Activated T-cell treated with anti-CD3 and anti-CD28 coated beads, Interleukin-2, amount 50 U/mL, for 48 hours (primary cell): Measurements from ENCODE around the gene ARPC2.
A peak's percentile ranks its signal among the peaks of the same experiment; 100 is the strongest.
"Not testable (repeated sequence)": the region's sequence is repeated elsewhere in the genome, so short reads cannot be mapped to it uniquely, and the experiment has no call there.

Source experiments
- DNase-seq, 2 experiments: peaks; one replicate each; pipeline ENCODE4 v3.0.0-alpha.2; 2020

Gene ARPC2

GRCh38 chr2:218271865-218272530 lies 55.0 kb downstream of the ARPC2 start:
- DNase-seq, result no peak

- DNase-seq, result peak; percentile 84 to 86
Observed at GRCh38 chr2:218272531-218273212, 55.7 kb downstream of the ARPC2 start.

DNA sequence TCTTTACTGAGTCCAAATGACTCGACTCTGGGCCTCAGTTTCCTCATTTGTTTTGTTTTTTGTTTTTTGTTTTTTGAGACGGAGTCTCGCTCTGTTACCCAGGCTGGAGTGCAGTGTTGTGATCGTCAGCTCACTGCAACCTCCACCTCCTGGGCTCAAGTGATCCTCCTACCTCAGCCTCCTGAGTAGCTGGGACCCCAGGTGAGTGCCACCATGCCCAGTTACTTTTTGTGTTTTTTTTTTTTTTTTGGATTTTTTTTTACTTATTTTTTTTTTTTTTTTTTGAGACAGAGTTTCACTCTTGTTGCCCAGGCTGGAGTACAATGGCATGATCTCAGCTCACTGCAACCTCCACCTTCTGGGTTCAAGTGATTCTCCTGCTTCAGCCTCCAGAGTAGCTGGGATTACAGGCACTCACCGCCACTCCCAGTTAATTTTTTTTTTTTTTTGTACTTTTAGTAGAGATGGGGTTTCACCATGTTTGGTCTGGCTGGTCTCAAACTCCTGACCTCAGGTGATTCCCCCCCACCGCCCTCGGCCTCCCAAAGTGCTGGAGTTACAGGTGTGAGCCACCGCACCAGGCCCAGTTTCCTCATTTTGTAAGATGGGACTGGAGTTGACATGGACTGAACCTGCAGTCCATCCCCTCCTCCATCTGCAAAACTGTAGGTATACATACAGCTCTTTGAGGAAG lies 56.4 kb downstream of the ARPC2 start:
- not testable (repeated sequence) for DNase-seq

GRCh38 chr2:218273908-218274249 lies 56.9 kb downstream of the ARPC2 start:
- no peak for DNase-seq

GRCh38 chr2:218274586-218274985 lies 57.6 kb downstream of the ARPC2 start:
- DNase-seq, result no peak

- DNase-seq, result no peak
Observed at GRCh38 chr2:218275371-218276072, 58.5 kb downstream of the ARPC2 start.

DNA sequence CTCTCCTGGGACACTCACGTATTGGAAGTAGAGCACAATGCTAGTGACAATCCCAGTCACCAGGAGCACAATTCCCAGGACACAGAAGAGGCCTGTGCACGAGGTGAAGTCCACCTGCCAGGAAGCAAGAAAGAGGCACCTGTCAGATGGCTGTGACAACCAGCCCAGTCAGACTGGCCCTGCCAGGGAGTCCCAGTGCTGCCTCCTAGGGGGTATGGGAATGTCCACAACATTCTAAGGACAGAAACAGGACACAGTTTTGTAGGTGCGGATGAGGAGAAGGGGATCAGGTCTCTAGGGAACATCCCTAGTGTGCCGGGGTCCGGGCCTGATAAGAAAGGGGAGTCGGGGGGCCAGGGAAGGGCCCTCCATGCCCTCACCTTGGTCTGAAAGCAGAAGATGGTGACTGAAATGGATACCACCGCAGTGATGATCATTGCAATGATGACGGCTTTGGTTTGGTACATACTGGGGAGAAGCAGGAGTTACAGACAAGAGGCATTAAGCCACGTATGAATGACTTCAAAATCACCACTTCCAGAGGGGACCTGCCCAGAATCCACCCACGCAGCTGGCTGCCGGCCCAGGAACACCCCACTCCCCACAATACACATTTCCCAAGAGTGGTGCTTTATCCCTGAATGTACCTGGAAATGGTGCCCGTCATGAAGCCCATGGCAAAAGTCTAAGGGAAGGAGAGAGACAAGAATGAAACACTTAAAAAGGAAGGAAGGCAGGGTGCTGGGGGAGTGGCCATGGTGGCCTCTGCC lies 60.2 kb downstream of the ARPC2 start:
- DNase-seq, result no peak

DNA sequence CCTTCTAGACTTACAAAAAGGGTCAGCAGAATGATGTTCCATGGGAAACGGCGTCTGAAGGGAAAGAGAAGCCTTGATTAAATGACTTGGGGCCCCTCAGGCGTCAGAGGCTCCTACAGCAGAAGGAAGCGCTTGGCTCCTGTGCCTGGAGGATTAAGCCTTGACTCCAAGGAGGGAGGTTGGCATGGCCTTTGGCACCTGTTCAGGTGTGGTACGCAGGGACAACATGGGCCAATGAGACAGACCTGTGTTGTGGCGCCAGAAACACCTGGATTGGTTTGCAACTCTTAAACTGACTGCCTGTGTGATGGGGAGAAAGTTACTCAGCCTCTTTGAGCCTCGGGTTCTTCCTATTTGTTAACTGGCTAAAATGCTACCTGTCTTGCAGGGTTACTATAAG lies 60.9 kb downstream of the ARPC2 start:
- no peak for DNase-seq

GRCh38 chr2:218278531-218279360 lies 61.8 kb downstream of the ARPC2 start:
- no peak for DNase-seq

- DNase-seq, result no peak
Observed at GRCh38 chr2:218280260-218280870, 63.4 kb downstream of the ARPC2 start.

GRCh38 chr2:218281449-218281848 lies 64.5 kb downstream of the ARPC2 start:
- no peak for DNase-seq

DNA sequence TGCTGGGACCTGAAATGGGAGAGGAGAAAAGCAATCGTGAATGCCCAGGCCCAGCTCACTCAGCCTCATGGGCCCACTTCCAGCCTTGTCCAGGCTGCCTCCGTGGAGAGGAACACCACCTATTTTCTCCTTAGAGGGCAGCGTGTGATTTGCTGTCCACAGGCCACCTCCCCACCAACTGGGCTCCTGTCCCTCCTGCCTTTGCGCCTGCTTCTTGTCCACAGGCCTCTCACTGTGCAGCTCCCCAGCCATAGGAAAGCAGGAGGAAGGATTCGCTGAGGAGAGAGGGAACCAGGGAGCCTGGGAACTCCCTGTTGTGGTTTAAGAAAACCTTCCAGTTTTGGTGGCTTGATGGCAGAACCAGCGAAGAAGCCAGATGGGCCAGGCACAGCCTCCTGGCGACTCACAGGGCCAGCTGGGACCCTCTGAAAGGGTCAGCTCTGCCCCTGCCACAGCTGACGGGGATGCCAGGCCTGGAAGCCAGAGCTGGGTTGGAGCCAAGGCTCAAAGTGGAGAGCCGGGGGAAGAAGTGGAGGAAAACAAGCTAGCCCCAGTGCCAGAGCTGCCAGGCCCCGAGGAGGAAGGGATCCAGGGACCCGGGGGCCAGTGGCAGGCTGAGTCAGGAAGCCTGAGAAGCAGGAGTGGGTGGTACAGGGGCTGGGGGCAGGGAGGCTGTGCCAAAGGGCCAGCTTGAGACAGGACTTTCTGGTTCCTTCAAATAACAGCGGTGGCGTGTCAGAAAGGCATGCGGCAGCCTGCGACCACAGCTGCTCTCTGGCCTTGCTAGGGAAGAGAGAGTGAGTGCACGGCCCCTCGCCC lies 65.4 kb downstream of the ARPC2 start:
- no peak for DNase-seq

GRCh38 chr2:218284106-218284811 lies 67.3 kb downstream of the ARPC2 start:
- peak; percentile 73 to 77 for DNase-seq

DNA sequence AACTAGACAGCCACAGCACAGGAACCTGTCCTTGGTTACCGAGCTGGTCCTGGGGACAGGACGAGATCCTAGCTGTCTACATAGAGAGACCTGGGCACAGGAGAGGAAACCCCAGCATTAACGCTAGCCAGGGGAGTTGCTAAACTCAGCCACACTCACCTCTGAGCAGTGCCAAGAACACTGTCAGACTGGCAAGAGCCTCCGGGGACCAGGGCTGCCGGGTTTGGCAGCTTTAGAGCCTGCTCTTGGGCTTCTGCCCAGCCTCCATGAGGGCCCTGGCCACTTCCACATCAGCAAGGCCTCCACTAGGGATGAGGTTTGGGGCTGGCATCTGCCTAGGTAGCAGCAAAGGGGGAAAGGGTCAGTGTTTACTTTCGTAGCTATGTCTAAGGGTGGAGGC lies 68.6 kb downstream of the ARPC2 start:
- peak in 1 of 2 experiments; percentile 36 for DNase-seq

GRCh38 chr2:218286570-218287459 lies 69.8 kb downstream of the ARPC2 start:
- peak; percentile 81 to 85 for DNase-seq

GRCh38 chr2:218289639-218290315 lies 72.8 kb downstream of the ARPC2 start:
- no peak for DNase-seq

GRCh38 chr2:218290316-218291261 lies 73.6 kb downstream of the ARPC2 start:
- peak; percentile 57 to 62 for DNase-seq
